NCI-H510A treated with DMSO at 0.1 percent for 48 hours (cell line): Measurements from ENCODE around the gene CLCF1.

Experiments used
- DNase-seq: peaks from one replicate; lab custom pipeline; 2025; lab: John Stamatoyannopoulos, UW

CLCF1 gene

DNA sequence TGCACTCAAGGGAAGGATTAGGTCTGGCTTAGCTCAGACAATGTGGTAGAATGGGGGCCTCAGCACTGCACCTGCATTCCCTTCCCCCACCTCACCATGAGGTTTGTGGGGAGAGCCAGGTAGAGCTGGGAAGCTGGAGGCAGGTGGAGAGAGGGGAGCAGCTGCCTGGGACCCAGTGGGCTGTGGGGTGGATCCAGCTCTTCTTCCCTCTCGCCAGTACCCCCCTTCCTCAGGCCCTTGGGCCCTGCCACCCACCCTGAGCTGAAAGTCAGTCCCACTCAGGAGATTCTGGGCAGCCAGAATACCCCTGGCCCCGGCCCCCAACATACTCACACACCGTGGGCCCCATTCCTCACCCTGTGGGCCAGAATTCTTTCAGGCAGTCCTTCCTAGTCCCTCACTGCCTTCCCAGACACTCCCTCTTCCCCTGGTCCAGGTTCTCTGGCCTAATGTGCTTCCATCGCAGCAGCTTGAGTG is 17.0 kb downstream of the CLCF1 start:
- DNase-seq, result no peak

DNA sequence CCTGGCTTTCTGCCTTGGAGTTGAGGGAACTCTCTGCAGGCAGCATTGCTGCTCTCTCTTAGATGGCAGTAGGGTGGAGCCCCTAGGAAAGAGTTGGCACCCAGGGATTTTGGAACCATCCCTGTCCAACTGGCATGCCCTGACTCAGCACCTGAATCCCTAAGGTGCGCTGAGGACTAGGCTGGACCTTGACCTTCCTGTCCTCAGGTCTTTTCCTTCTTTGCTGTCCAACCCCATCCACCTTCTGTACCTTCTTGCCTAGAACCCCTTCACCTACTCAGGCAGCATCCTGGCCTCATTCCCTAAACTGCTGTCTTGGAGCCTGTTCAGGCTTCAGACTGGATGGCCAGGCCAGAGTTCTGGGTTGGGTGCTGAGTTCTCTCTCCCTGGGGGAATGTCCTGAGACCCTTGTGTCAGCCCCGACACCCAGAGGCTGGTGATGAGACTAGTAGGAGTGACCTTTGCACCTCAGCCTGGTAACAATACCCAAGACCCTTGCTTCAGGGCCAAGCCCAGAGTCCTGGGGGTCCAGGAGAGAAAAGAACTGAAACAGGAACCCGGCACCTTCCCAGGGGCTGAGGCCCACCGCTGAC is 17.5 kb downstream of the CLCF1 start:
- no peak for DNase-seq

GRCh38 chr11:67355023-67355793 is 18.2 kb downstream of the CLCF1 start:
- no peak for DNase-seq

- DNase-seq, result no peak
These were observed 19.0 kb downstream of the CLCF1 start for GRCh38 chr11:67354075-67355022.

DNA sequence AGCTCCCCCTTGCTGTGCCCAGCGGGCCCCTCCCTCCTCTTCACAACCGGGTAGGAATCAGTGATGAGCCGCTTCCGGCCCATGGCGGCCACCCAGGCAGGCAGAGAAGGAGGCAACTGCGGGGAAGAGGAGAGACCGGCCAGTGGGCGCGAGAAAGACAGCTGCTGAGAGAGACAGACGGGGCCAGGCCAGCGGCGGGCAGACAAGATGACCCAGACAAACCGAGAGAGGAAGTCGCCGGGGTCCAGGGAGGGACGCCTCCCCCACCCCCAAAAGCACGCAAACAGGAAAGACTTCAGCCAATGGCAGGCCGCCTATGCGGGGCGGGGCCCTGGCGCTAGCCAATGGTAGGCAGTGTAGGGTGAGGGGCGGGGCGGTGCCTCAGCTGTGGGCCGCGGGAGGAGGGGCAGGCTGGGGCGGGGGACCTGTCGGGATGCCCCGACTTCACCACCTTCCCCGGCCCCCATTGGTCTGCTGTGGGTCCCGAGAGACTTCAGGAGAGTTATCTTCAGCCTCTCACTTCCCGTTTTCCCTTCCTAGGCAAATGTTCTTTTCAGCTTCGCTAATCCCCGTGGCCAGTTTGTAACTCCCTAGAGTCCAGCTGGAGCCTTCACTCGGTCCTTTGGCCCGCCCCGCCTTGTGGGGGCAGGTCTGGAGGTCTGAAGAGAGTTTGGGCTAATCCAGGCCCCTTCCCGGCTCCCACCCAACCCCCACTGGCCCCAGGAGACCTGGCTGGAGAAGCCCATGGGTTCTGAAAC is 19.9 kb downstream of the CLCF1 start, which contains the start of gene POLD4:
Gene POLD4 (minus strand): TSS at position 230 of the 758 bp plus-strand sequence. CDS start 147 bp downstream, at position 83.
- peak; percentile 99 for DNase-seq

DNA sequence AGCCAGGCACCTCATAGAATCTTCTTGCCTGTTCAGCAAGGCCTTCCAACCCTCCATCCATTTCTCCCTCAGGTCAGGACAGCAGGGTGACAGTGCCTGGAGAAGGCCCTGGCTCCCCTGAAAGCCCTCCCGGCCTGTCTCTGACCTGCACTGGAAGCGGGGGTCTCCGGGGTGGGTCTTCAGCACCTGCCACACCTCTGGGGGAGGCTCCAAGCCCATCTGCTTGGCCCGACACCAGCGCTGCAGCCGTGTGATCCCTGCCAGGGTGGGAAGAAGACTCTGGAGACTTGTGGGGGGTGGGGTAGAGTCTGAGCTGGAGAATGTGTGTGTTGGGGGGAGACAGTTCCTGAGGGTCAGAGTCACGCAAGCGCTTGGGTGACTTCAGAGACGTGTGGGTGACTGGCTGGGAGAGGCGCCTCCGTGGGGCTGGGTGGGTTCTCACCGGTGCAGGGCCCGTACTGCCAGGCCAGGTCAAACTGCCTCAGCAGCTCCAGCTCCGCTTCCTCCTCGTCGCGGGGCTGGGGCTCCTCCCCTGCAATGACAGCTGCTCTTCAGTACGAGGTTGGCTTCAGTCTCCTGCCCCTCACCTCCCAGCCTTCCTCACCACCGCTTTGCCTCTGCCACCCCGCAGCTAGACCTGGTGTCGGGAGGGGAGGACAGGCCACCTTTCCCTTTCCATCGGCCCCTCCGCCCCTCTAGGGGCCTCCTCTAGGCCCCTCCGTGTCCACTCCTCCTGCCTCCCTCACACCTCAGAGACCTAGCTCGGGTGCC is 20.7 kb downstream of the CLCF1 start:
- peak; percentile 92 for DNase-seq

GRCh38 chr11:67351275-67352005 is 22.0 kb downstream of the CLCF1 start:
- peak; percentile 94 for DNase-seq

GRCh38 chr11:67349928-67350465 is 23.4 kb downstream of the CLCF1 start:
- no peak for DNase-seq

GRCh38 chr11:67349457-67349856 is 23.9 kb downstream of the CLCF1 start:
- no peak for DNase-seq

GRCh38 chr11:67349036-67349435 is 24.4 kb downstream of the CLCF1 start:
- DNase-seq, result no peak

DNA sequence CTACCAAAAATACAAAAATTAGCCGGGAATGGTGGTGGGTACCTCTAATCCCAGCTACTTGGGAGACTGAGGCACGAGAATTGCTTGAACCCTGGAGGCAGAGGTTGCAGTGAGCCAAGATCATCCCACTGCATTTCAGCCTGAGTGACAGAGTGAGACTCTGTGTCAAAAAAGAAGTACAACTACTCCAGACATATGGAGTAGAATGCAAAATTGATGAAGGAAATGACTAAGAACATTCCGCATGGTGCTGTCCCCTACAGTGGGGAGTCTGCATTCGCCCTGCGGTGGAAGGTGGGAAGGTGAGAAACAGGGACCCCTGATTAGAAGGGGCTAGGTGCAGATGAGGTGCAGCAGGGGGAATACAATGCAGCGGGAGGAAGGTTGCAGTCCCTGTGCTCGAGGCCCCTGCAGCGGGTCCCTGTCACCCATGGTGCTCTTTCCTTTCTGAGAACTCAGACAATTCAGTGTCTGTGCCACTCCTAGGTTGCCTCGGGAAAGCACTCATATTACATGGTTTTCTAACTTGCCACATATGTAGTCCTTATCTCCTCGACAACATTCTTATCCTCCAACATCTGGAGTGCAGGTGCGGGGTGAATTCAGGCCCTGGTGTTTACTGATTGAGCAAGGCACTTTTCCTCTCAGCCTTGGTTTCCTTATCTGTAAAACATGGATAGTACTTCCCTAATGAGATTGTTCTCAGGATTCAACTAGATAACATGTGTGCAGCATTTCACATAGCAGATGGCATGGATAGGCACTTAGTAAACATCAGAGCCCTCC is 25.2 kb downstream of the CLCF1 start:
- DNase-seq, result no peak

DNA sequence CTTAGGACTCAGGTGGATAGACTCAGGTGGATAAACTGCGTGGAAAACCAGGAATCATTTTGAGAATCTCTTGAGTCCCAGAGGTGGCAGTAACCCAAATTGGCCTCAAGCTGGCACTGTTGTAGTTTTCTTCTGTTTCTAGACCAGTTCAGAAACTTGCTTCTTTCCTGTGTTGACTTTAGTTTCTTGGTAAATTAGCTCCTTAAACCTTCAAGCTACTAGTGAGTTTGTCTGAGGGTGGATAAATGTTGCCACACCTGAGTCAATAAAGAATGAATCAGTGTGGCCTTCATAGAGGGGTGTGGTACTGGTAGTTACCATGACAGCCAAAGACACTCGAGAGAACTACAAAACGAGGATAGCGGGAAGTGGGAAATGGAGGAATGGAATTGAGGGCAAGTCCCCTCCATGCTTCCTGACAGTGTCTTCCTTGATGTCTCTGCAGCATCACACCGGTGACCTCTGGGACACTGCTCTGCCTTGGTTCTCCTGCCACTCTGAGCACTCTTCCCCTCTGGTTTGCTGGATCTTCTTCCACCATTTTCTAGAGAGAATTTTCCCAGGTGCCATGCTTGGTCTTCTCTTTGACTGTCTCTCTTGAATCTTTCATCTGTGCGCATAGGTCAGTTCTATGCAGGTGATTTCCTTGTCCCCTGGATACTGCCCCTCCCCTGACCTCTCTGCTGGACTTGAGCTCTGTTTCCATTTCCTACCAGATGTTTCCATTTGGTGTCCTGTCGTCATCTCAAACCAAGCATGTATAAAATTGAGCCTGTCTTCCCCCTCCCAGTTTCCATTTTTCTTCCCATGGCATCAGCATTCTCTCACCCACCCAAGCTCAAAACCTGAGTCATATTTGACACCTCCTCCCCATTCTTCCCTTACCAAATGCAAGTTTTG is 27.2 kb downstream of the CLCF1 start:
- peak; percentile 77 for DNase-seq

- no peak for DNase-seq
These were observed 28.0 kb downstream of the CLCF1 start for GRCh38 chr11:67345247-67345919.

DNA sequence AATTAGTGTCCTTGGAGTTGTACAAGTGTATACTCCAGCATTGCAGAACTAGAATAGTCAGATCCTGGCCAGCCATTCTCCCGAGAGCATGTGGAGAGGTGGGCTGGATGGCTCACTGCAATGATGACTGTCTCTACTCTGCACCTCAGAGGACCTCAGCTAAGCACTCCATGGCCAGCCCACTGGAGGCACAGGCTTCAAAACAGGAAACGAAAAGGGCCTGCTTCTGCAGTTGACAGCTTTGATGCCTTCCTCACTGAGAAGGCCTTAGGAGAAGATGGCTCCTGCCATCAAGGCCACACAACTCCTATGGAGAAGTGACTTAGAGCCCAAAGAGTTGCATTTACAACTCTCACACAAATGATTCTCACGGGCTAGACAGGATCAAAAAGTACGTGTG is 29.1 kb downstream of the CLCF1 start:
- no peak for DNase-seq

GRCh38 chr11:67337257-67337656 is 36.1 kb downstream of the CLCF1 start:
- no peak for DNase-seq

- DNase-seq, result no peak
These were observed 41.2 kb downstream of the CLCF1 start for GRCh38 chr11:67332081-67332691.

GRCh38 chr11:67323526-67323925 is 49.9 kb downstream of the CLCF1 start:
- DNase-seq, result no peak
